Endothelial cell of umbilical vein (primary cell): ENCODE measurements around the gene VPS13A. TPM values are rescaled to one million over a fixed set of nuclear protein-coding genes. Genes with fewer than 3 reads are reported as not detected.

Experiments used
- BruUV-seq: library from RNA; stranded (reverse); fragments of 400-500 nt; replicated peaks from 2 replicates; lab custom pipeline; 2021; lab: Mats Ljungman, UMichigan
- CTCF ChIA-PET: fragments of 300-600, 350-600 bp; sonication (Branson Sonifier 250); formaldehyde crosslinking; loops from one replicate; lab custom pipeline; 2021; ENCODE audit warnings: antibody characterized with exemption, inconsistent platforms; lab: Charles Lee
- POLR2A ChIA-PET: fragments of 300-600, 350-600 bp; sonication (Branson Sonifier 250); formaldehyde crosslinking; loops from one replicate; lab custom pipeline; 2021; ENCODE audit warnings: antibody characterized with exemption, inconsistent platforms; lab: Charles Lee
- DNase-seq: peaks from one replicate; pipeline ENCODE4 v3.0.0-alpha.2; 2011; ENCODE audit warnings: low read depth, low spot score
- FAIRE-seq: peaks from 2 replicates; lab custom pipeline; 2011; peaks lifted over from hg19 to GRCh38; lab: Jason Lieb, UNC
- H2AFZ ChIP-seq: 2 replicates; pipeline ENCODE4 v1.6.0; 2012; ENCODE audit warnings: low read depth, low read length, control low read depth, inconsistent platforms
- H3K27ac ChIP-seq: 2 replicates; pipeline ENCODE4 v1.5.1; 2011; ENCODE audit warnings: low read depth, mild to moderate bottlenecking, control low read depth, low read length, moderate library complexity; ENCODE audit not compliant: insufficient read depth
- H3K27me3 ChIP-seq, 2 experiments: 2 replicates each; pipeline versions ENCODE4 v1.6.0 to v1.6.1; 2011; ENCODE audit warnings: low read length in 2 of 2, mixed read lengths in 1 of 2; ENCODE audit not compliant: control insufficient read depth in 2 of 2, insufficient read depth in 2 of 2
- H3K36me3 ChIP-seq, 2 experiments: 2 replicates in 1 of 2; 3 replicates in 1 of 2; pipeline ENCODE4 v1.5.1; 2011; ENCODE audit warnings: low read length in 2 of 2, mild to moderate bottlenecking in 1 of 2, moderate library complexity in 1 of 2; ENCODE audit not compliant: control insufficient read depth in 2 of 2, insufficient read depth in 2 of 2; ENCODE audit errors: extremely low read depth in 1 of 2
- H3K4me1 ChIP-seq: 3 replicates; pipeline ENCODE4 v1.5.1; 2011; ENCODE audit warnings: mild to moderate bottlenecking, low read length; ENCODE audit not compliant: control insufficient read depth, insufficient read depth; ENCODE audit errors: extremely low read depth
- H3K4me2 ChIP-seq: 2 replicates; pipeline ENCODE4 v1.6.1; 2011; ENCODE audit warnings: low read length, control low read depth, mixed read lengths; ENCODE audit not compliant: insufficient read depth
- H3K4me3 ChIP-seq, 3 experiments: fragments of 200-600 bp in 1 of 3; sonication (generic), shearing (Covaris generic) in 1 of 3; replicated peaks in 1 of 3; 2 replicates each; pipeline ENCODE4 v1.5.1; 2011 to 2016; ENCODE audit warnings: control low read depth in 3 of 3, low read length in 3 of 3, mild to moderate bottlenecking in 2 of 3, inconsistent platforms in 1 of 3, low read depth in 1 of 3, moderate library complexity in 1 of 3; ENCODE audit not compliant: insufficient read depth in 1 of 3
- H3K79me2 ChIP-seq: 2 replicates; pipeline ENCODE4 v1.6.0; 2012; ENCODE audit warnings: low read length, inconsistent platforms; ENCODE audit not compliant: control insufficient read depth, insufficient read depth
- H3K9ac ChIP-seq: replicated peaks from 2 replicates; pipeline ENCODE3; 2011; ENCODE audit warnings: low read length, control low read depth; ENCODE audit not compliant: insufficient read depth; ENCODE audit errors: extremely low read depth
- H3K9me1 ChIP-seq: replicated peaks from 3 replicates; pipeline ENCODE4 v1.6.0; 2011; ENCODE audit warnings: mild to moderate bottlenecking, low read length; ENCODE audit not compliant: control insufficient read depth, insufficient read depth; ENCODE audit errors: extremely low read depth
- H3K9me3 ChIP-seq: replicated peaks from 2 replicates; pipeline ENCODE4 v1.5.1; 2012; ENCODE audit warnings: low read length, inconsistent platforms; ENCODE audit not compliant: control insufficient read depth, insufficient read depth
- H4K20me1 ChIP-seq: replicated peaks from 2 replicates; pipeline ENCODE3; 2011; ENCODE audit warnings: mild to moderate bottlenecking, low read length; ENCODE audit not compliant: control insufficient read depth, insufficient read depth; ENCODE audit errors: extremely low read depth
- EZH2 ChIP-seq: IDR thresholded peaks from 2 replicates; pipeline ENCODE4 v1.6.1; 2012; ENCODE audit warnings: borderline replicate concordance, low read depth, mild to moderate bottlenecking, moderate library complexity, low read length, inconsistent platforms; ENCODE audit not compliant: severe bottlenecking
- FOS ChIP-seq: IDR thresholded peaks from 2 replicates; pipeline ENCODE4 v1.6.1; 2011; ENCODE audit warnings: mild to moderate bottlenecking, low read length, moderate library complexity, borderline replicate concordance; ENCODE audit not compliant: insufficient read depth
- GATA2 ChIP-seq: IDR thresholded peaks from 2 replicates; pipeline ENCODE4 v1.7.0; 2011; ENCODE audit warnings: low read depth, mild to moderate bottlenecking, moderate library complexity, mixed read lengths, low read length; ENCODE audit not compliant: insufficient read length, insufficient read depth
- JUN ChIP-seq: IDR thresholded peaks from 2 replicates; pipeline ENCODE4 v1.6.1; 2011; ENCODE audit warnings: borderline replicate concordance, low read depth; ENCODE audit not compliant: insufficient read length, insufficient read depth
- MYC ChIP-seq: IDR thresholded peaks from one replicate; pipeline ENCODE4 v1.6.1; 2011; ENCODE audit warnings: mild to moderate bottlenecking, low read depth, low read length
- POLR2A ChIP-seq: IDR thresholded peaks from 2 replicates; pipeline ENCODE4 v1.6.1; 2012; ENCODE audit warnings: low read depth, mild to moderate bottlenecking, control low read depth, low read length
- POLR2AphosphoS5 ChIP-seq: IDR thresholded peaks from 2 replicates; pipeline ENCODE4 v1.6.1; 2012; ENCODE audit warnings: low read depth, mild to moderate bottlenecking, control low read depth, low read length, moderate library complexity; ENCODE audit not compliant: insufficient read depth
- dilution Hi-C: fragments of 300-500 bp; cut with MboI; formaldehyde crosslinking; loops from one replicate; pipeline ENCODE4 v1.15.0; 2019; ENCODE audit warnings: low sequenced_read_pairs; ENCODE audit not compliant: extremely low pct_ligation_motif_present
- intact Hi-C: fragments of 100-400 bp; cut with micrococcal nuclease; formaldehyde crosslinking; loops from one replicate; pipeline ENCODE4 v1.10.0; 2022
- polyA plus RNA-seq, 4 experiments: library from polyadenylated mRNA; depleted of rRNA in 3 of 4; stranded (reverse) in 3 of 4; unstranded in 1 of 4; fragments of >200 nt; gene quantifications; 2 replicates each; pipeline versions ENCODE4 v1.2.1 to v1.2.3, GENCODE V29; 2011 to 2012; ENCODE audit warnings: missing spikeins in 1 of 4
- total RNA-seq: library from RNA; stranded (reverse); gene quantifications from 2 replicates; pipeline ENCODE4 v1.2.3, GENCODE V29; 2021
- TF ChIP-seq, protein P1 (sequence below), 2 donors: IDR thresholded peaks; 1 replicate in 1 of 2; 2 replicates in 1 of 2; pipeline ENCODE4 v1.5.1; 2011; ENCODE audit warnings: low read length in 2 of 2, mild to moderate bottlenecking in 2 of 2, moderate library complexity in 2 of 2, control low read depth in 1 of 2, inconsistent platforms in 1 of 2, low read depth in 1 of 2; ENCODE audit not compliant: insufficient read depth in 1 of 2; ENCODE audit errors: extremely low read depth in 1 of 2
- TF ChIP-seq, protein P2 (sequence below): IDR thresholded peaks from 2 replicates; pipeline ENCODE4 v1.6.1; 2011; ENCODE audit not compliant: insufficient read depth, insufficient read length

Gene VPS13A
- total and polyA plus RNA-seq, 2 donors (not counting 3 experiments of a cell fraction or from before 2014, with no cell fraction given), result 4.7 to 33.3 TPM

DNA sequence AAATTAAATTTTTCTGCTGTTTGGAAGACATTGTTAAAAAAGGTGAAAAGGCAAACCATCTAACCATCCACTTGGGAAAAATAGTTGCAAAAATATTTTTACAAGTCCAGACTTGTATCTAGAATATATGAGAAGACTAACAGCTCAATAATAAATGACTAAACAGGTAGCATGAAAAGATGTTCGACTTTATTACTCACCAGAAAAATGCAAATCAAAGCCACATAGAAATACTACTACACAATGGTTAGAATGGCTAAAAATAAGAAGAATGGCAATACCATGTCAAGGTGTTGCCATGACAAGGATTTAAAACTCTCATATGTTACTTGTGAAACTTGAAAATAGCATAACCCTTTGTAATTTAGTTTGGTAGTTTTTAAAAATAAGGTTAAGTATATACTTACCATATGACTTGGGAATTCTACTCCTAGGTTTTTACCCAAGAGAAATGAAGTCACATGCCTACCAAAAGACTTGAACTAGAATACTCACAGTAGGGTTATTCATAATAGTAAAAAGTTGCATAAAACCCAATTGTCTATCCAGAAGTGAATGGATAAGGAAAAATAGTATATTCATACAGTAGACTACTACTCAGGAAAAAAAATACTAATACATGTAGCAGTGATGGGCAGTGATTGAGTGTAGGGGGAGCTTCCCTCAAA is 93.8 kb downstream of the VPS13A start:
- Histone ChIP-seq H2AFZ (no peak overlapping the region), H3K9me1 (no peaks in the 10 kb centered on the region), H3K79me2 (no peaks in the 10 kb centered on the region), H3K9ac (no peak overlapping the region), H3K36me3 (no peaks in the 10 kb centered on the region), H3K4me1 (no peaks in the 10 kb centered on the region), H3K9me3 (no peaks in the 10 kb centered on the region), H4K20me1 (no peaks in the 10 kb centered on the region), H3K27me3 (no peaks in the 10 kb centered on the region), H3K4me3 (no peak overlapping the region), H3K27ac (no peak overlapping the region), H3K4me2 (no peak overlapping the region)
- TF ChIP-seq POLR2AphosphoS5, result no peak
- no peak for TF ChIP-seq GATA2
- TF ChIP-seq, protein P1, sequence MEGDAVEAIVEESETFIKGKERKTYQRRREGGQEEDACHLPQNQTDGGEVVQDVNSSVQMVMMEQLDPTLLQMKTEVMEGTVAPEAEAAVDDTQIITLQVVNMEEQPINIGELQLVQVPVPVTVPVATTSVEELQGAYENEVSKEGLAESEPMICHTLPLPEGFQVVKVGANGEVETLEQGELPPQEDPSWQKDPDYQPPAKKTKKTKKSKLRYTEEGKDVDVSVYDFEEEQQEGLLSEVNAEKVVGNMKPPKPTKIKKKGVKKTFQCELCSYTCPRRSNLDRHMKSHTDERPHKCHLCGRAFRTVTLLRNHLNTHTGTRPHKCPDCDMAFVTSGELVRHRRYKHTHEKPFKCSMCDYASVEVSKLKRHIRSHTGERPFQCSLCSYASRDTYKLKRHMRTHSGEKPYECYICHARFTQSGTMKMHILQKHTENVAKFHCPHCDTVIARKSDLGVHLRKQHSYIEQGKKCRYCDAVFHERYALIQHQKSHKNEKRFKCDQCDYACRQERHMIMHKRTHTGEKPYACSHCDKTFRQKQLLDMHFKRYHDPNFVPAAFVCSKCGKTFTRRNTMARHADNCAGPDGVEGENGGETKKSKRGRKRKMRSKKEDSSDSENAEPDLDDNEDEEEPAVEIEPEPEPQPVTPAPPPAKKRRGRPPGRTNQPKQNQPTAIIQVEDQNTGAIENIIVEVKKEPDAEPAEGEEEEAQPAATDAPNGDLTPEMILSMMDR (IDR thresholded peaks at IDR 0.05; ENCODE audit: extremely low read depth in 1 of 2, insufficient read depth in 1 of 2, low read depth in 1 of 2, low read length in 2 of 2), result no peak
- TF ChIP-seq JUN, result no peak
- no peak for TF ChIP-seq FOS
- no peak for TF ChIP-seq EZH2
- TF ChIP-seq POLR2A, result no peak
- no peak for TF ChIP-seq MYC
- TF ChIP-seq, protein P2, sequence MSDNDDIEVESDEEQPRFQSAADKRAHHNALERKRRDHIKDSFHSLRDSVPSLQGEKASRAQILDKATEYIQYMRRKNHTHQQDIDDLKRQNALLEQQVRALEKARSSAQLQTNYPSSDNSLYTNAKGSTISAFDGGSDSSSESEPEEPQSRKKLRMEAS, result no peak
- ChIA-PET CTCF (interaction anchor here (1.0 to 2.1 kb wide), 2 partner anchors 12 to 20 kb away, joined by 3 to 5 read pairs; no protein-coding TSS in a partner anchor), POLR2A (no interaction called here)
- FAIRE-seq (no peak), DNase-seq (no peak)
- BruUV-seq, result no TSS peak
- dilution Hi-C loops, result no loop called here
- intact Hi-C loops, result no loop called here
